HepG2 (cell line): Measurements from ENCODE around the gene CC2D1B. TPM values are rescaled to one million over a fixed set of nuclear protein-coding genes. Genes with fewer than 3 reads are reported as not detected.

Experiments used
- AHR ChIP-seq: IDR thresholded peaks from 2 replicates; pipeline ENCODE4 v1.6.1; 2018; ENCODE audit warnings: missing genetic modification reagents, missing compliant biosample characterization
- EZH2 ChIP-seq: conservative IDR thresholded peaks from 2 replicates; pipeline ENCODE4 v1.6.1; 2012; ENCODE audit warnings: mild to moderate bottlenecking, low read depth, low read length, moderate library complexity
- FLYWCH1 ChIP-seq: sonication (generic); formaldehyde crosslinking; IDR thresholded peaks from 2 replicates; pipeline ENCODE4 v1.8.1; 2023; ENCODE audit warnings: mild to moderate bottlenecking, missing genetic modification reagents
- FOSL1 ChIP-seq: sonication (generic); formaldehyde crosslinking; IDR thresholded peaks from 2 replicates; pipeline ENCODE4 v1.9.0; 2021; ENCODE audit warnings: missing genetic modification reagents, borderline replicate concordance
- KDM3A ChIP-seq: IDR thresholded peaks from 2 replicates; pipeline ENCODE4 v1.6.1; 2018; ENCODE audit warnings: low read depth, missing compliant biosample characterization
- MYNN ChIP-seq: sonication (generic); formaldehyde crosslinking; IDR thresholded peaks from 2 replicates; pipeline ENCODE4 v1.4.0; 2020; ENCODE audit warnings: mild to moderate bottlenecking, low read depth, missing genetic modification reagents
- TAF1 ChIP-seq: sonication (generic); formaldehyde crosslinking; IDR thresholded peaks from 2 replicates; pipeline ENCODE4 v1.4.0; 2020; ENCODE audit warnings: missing genetic modification reagents
- ZNF253 ChIP-seq: sonication (generic); formaldehyde crosslinking; IDR thresholded peaks from 2 replicates; pipeline ENCODE4 v1.8.0; 2022; ENCODE audit warnings: mild to moderate bottlenecking, missing genetic modification reagents, borderline replicate concordance
- ZNF260 ChIP-seq: sonication (generic); formaldehyde crosslinking; IDR thresholded peaks from 2 replicates; pipeline ENCODE4 v1.4.0; 2020; ENCODE audit warnings: missing genetic modification reagents, low read depth, mild to moderate bottlenecking, borderline replicate concordance
- ZNF292 ChIP-seq: sonication (generic); formaldehyde crosslinking; IDR thresholded peaks from 2 replicates; pipeline ENCODE4 v1.8.1; 2022; ENCODE audit warnings: mild to moderate bottlenecking, low read depth, missing genetic modification reagents, borderline replicate concordance
- ZNF431 ChIP-seq: sonication (generic); formaldehyde crosslinking; IDR thresholded peaks from 2 replicates; pipeline ENCODE4 v1.9.0; 2022; ENCODE audit warnings: missing genetic modification reagents, low read depth, mild to moderate bottlenecking, borderline replicate concordance
- polyA plus RNA-seq, 8 experiments: library from polyadenylated mRNA; depleted of rRNA in 3 of 8; stranded (reverse) in 7 of 8; unstranded in 1 of 8; fragments of >200 nt; fragmentation: Illumina TruSeq in 4 of 8; extraction: Trizol in 4 of 8; gene quantifications; 2 replicates each; pipeline versions ENCODE4 v1.2.1 to v1.2.3, GENCODE V29; 2011 to 2016; ENCODE audit warnings: low read depth in 4 of 8, missing spikeins in 1 of 8, mixed read lengths in 1 of 8; ENCODE audit not compliant: insufficient read depth in 1 of 8
- total RNA-seq, 5 experiments: library from RNA; depleted of rRNA; stranded (reverse); fragments of >200 nt; fragmentation: Illumina TruSeq; extraction: Trizol; gene quantifications; 2 replicates each; pipeline ENCODE4 v1.2.3, GENCODE V29; 2016; ENCODE audit warnings: low read depth in 1 of 5
- TF ChIP-seq, protein P1 (sequence below): sonication (generic); formaldehyde crosslinking; IDR thresholded peaks from 2 replicates; pipeline ENCODE4 v1.5.0; 2020; ENCODE audit warnings: missing genetic modification reagents
- TF ChIP-seq, protein P2 (sequence below): sonication (generic); formaldehyde crosslinking; IDR thresholded peaks from 2 replicates; pipeline ENCODE4 v1.8.0; 2022; ENCODE audit warnings: mild to moderate bottlenecking, missing genetic modification reagents, borderline replicate concordance
- TF ChIP-seq, protein P3 (sequence below): IDR thresholded peaks from 2 replicates; pipeline ENCODE4 v1.6.1; 2016; ENCODE audit warnings: missing compliant biosample characterization, missing genetic modification reagents, borderline replicate concordance
- TF ChIP-seq, protein P4 (sequence below): IDR thresholded peaks from 2 replicates; pipeline ENCODE4 v1.6.1; 2016; ENCODE audit warnings: control low read depth
- TF ChIP-seq, protein P5 (sequence below): IDR thresholded peaks from 2 replicates; pipeline ENCODE4 v1.6.1; 2018; ENCODE audit warnings: missing genetic modification reagents
- TF ChIP-seq, protein P6 (sequence below): sonication (generic); formaldehyde crosslinking; IDR thresholded peaks from 2 replicates; pipeline ENCODE4 v1.5.0; 2020; ENCODE audit warnings: mild to moderate bottlenecking, low read depth, missing genetic modification reagents, borderline replicate concordance
- TF ChIP-seq, protein P7 (sequence below): sonication (generic); formaldehyde crosslinking; IDR thresholded peaks from 2 replicates; pipeline ENCODE4 v1.5.0; 2020; ENCODE audit warnings: missing genetic modification reagents, mild to moderate bottlenecking, borderline replicate concordance
- TF ChIP-seq, protein P8 (sequence below): sonication (generic); formaldehyde crosslinking; IDR thresholded peaks from 2 replicates; pipeline ENCODE4 v1.8.1; 2023; ENCODE audit warnings: mild to moderate bottlenecking, moderate library complexity, missing genetic modification reagents

The CC2D1B gene
- total and polyA plus RNA-seq, 2 of the 13 experiments (the other 11 are each of a cell fraction or from before 2014, with no cell fraction given) = 7.2 to 19.2 TPM

DNA sequence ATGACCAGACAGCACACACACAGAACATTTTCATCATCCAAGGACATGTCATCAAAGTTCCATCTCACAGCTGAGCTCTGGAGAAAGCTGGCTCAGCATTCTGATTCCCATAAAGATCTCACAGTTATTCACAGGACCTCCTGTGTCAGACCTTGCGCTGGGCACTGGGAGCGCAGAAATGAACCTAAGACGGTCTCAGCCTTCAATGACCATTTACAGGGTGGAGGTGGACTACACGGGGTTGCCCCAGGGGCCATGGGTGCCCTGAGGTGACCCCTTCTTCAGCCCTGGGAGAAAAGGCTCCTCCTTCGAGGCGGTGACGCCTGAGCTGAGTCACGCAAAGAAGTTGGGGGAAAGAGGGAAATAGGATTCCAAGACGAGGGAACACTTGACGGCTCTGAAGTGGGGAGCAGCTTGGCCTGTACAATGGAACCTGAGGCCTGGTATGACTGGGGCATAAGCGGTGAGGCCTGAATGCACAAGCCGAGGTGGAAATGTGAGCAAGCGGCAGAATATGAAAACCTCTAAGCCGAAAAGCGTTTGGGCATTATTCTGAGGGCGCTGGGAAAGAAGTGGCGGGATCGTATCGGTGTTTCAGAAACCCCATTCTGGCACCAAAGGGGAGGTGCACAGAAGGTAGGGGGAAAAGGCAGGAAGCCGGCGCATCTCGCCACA, 797 bp downstream of the CC2D1B start (continued):
- TF ChIP-seq FLYWCH1 (CRISPR knock-in tag) (no peak), AHR (CRISPR knock-in tag) (0 out of 2 replicates have a peak, but pooled peaks have one; percentile 2), TAF1 (CRISPR knock-in tag) (no peak), ZNF292 (CRISPR knock-in tag) (peak; percentile 53; the same call in 1 of the 2 replicates), EZH2 (no peak), ZNF260 (CRISPR knock-in tag) (no peak), ZNF253 (no peak), ZNF431 (CRISPR knock-in tag) (no peak), FOSL1 (no peak), MYNN (CRISPR knock-in tag) (no peak), KDM3A (CRISPR knock-in tag) (no peak)
- TF ChIP-seq, protein P1, sequence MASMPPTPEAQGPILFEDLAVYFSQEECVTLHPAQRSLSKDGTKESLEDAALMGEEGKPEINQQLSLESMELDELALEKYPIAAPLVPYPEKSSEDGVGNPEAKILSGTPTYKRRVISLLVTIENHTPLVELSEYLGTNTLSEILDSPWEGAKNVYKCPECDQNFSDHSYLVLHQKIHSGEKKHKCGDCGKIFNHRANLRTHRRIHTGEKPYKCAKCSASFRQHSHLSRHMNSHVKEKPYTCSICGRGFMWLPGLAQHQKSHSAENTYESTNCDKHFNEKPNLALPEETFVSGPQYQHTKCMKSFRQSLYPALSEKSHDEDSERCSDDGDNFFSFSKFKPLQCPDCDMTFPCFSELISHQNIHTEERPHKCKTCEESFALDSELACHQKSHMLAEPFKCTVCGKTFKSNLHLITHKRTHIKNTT (CRISPR knock-in tag) = no peak
- TF ChIP-seq, protein P2, sequence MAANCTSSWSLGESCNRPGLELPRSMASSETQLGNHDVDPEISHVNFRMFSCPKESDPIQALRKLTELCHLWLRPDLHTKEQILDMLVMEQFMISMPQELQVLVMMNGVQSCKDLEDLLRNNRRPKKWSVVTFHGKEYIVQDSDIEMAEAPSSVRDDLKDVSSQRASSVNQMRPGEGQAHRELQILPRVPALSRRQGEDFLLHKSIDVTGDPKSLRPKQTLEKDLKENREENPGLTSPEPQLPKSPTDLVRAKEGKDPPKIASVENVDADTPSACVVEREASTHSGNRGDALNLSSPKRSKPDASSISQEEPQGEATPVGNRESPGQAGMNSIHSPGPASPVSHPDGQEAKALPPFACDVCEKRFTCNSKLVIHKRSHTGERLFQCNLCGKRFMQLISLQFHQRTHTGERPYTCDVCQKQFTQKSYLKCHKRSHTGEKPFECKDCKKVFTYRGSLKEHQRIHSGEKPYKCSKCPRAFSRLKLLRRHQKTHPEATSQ (CRISPR knock-in tag) = no peak
- TF ChIP-seq, protein P3, sequence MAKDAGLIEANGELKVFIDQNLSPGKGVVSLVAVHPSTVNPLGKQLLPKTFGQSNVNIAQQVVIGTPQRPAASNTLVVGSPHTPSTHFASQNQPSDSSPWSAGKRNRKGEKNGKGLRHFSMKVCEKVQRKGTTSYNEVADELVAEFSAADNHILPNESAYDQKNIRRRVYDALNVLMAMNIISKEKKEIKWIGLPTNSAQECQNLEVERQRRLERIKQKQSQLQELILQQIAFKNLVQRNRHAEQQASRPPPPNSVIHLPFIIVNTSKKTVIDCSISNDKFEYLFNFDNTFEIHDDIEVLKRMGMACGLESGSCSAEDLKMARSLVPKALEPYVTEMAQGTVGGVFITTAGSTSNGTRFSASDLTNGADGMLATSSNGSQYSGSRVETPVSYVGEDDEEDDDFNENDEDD (CRISPR knock-in tag) = no peak
- TF ChIP-seq, protein P4, sequence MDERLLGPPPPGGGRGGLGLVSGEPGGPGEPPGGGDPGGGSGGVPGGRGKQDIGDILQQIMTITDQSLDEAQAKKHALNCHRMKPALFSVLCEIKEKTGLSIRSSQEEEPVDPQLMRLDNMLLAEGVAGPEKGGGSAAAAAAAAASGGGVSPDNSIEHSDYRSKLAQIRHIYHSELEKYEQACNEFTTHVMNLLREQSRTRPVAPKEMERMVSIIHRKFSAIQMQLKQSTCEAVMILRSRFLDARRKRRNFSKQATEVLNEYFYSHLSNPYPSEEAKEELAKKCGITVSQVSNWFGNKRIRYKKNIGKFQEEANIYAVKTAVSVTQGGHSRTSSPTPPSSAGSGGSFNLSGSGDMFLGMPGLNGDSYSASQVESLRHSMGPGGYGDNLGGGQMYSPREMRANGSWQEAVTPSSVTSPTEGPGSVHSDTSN (CRISPR knock-in tag) = no peak
- TF ChIP-seq, protein P5, sequence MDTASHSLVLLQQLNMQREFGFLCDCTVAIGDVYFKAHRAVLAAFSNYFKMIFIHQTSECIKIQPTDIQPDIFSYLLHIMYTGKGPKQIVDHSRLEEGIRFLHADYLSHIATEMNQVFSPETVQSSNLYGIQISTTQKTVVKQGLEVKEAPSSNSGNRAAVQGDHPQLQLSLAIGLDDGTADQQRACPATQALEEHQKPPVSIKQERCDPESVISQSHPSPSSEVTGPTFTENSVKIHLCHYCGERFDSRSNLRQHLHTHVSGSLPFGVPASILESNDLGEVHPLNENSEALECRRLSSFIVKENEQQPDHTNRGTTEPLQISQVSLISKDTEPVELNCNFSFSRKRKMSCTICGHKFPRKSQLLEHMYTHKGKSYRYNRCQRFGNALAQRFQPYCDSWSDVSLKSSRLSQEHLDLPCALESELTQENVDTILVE = no peak
- TF ChIP-seq, protein P6, sequence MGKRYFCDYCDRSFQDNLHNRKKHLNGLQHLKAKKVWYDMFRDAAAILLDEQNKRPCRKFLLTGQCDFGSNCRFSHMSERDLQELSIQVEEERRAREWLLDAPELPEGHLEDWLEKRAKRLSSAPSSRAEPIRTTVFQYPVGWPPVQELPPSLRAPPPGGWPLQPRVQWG (CRISPR knock-in tag) = no peak
- TF ChIP-seq, protein P7, sequence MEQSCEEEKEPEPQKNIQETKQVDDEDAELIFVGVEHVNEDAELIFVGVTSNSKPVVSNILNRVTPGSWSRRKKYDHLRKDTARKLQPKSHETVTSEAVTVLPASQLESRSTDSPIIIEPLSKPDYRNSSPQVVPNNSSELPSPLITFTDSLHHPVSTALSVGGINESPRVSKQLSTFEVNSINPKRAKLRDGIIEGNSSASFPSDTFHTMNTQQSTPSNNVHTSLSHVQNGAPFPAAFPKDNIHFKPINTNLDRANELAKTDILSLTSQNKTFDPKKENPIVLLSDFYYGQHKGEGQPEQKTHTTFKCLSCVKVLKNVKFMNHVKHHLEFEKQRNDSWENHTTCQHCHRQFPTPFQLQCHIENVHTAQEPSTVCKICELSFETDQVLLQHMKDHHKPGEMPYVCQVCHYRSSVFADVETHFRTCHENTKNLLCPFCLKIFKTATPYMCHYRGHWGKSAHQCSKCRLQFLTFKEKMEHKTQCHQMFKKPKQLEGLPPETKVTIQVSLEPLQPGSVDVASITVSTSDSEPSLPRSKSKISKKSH = 0 out of 2 replicates have a peak, but pooled peaks have one; percentile 2
- TF ChIP-seq, protein P8, sequence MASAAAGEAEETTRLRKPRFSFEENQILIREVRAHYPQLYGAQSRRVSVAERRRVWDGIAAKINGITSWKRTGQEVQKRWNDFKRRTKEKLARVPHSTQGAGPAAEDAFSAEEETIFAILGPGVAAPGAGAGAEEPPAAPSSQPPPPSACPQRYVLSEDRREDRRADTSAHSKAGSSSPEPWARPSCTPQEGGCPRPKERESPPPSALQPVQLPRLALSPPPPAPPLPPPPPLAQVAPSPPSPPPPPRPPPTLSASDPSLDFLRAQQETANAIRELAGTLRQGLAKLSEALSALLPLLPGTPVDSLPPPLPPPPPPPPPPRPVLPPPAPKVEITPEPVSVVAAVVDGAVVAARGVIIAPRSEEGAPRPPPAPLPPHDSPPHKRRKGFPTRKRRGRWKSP (CRISPR knock-in tag) = peak; percentile 29; the same call in 1 of the 2 replicates
